GM18867 (cell line): ENCODE data around the gene FBXO31.
"Not testable (repeated sequence)": the region's sequence is repeated elsewhere in the genome, so short reads cannot be mapped to it uniquely, and the experiment has no call there.

Experiments
- ATAC-seq: cut with Tn5 transposase; IDR thresholded peaks from one replicate; pipeline ENCODE4 v1.9.1; 2021; ENCODE audit warnings: mild to moderate bottlenecking, moderate library complexity; ENCODE audit not compliant: unreplicated experiment

Gene FBXO31

DNA sequence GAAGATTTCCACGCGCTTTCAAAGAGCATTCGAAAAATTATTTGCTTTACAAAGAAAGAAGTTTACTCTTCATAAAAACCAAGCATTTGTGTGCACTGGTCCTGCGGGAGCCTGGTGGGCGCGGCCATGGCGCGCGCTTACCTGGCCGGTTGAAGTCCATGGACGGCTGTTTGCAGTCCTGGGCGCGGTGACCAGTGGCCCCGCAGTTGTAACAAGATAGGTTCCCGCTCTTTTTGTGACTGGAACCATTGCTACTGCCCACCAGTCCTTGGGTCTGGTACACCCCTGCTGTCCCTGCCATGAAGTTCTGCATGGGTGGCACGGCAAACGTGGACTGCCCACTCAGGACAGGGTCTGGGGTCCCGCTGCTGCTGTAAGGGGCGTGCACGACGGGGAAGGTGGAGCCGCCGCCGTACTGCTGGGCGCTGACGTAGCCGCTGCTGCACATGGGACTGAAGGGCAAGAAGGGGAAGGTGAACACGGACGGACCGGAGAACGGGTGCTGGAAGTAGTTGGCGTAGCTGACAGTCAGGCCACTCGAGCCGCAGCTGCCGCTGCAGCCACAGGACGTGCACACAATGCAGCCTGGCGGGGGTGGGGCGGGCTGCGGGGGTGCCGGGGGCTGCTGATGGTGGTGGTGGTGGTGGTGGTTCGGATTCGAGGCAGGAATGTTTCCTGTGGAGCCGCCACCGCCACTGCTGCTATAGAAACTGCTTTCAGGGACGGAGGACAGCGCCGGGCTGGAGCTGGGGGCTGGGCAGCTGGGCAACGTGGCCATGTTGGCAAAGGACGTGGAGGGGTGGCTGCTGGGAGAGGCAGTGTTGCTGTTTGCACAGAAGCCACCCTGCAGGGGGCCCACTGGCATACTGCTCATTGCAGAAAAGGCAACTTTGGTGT is 28.0 kb upstream of the FBXO31 start:
- no peak for ATAC-seq

DNA sequence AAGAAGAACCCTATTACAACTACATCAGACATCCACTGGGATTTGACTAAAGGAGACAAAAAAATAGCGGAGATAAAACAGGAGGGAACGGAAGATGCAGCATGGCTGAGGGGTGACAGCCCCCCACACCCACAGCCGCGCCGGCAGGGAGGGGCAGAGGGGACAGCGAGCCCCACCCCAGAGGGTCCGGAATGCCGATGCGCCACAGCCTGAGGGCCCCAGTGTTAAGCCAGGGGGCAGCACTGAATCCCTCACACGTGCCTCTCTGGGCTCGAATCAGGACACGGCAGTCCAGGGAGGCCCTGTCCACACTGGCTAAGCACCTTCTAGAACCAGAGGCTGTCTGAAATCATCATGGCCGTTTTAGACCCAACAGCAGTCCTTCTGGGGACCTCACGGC is 27.4 kb upstream of the FBXO31 start:
- no peak for ATAC-seq

DNA sequence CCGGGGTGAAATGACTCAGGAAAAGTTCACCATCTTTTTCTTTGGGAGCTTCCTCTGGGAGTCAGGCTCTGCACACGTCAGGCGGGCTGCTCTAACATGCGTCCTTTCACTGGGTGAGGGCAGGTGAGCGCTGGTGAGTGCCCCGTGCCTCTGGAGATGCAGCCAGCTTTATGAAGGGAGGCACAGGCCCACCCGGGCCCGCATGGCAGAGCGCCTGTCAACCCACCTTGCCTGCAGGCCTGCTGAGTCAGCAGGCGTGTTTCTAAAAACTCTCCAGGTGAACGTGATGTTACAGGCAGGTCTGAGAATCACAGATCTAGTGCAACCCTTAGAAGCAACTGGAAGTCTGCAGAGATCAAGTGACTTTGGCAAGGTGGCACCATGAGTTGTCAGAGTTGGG is 27.0 kb upstream of the FBXO31 start:
- ATAC-seq, result no peak

DNA sequence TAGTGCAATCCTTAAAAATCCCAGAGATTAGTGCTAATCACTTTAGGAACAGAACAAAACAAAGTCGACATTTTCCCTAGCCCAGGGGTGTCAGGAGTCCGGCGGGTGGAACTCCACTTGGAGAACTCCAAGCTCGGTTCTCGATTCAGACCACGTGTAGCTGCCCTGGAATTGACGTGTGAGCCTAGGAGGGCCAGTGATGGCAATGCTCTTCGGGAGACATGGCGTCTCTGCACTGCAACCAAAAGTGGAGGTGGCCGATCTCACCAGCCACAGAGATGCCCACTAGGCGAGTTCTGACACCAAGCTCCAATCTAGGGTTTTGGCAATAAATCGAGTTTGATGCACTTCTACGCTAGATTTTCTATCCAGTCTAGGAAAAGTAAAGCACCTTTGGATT is 26.2 kb upstream of the FBXO31 start:
- ATAC-seq, result no peak

DNA sequence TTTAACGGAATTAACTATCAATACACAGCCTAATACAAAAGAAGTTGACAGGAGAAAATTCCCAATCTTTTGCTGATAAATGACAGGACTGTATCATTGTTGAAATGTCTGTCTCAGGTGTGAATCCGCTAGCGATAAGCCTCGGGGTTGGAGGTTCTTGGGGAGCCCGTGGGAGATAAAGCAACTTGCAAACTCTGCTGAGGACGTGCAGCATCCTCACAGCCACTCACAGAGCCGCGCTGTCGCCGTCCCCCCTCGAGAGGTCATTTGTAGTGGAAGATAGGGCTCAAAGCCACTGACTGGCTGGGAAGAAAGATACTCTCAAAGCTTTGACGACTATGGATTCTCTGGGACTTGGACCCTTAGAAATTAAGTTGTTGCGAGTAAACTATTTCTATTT is 25.6 kb upstream of the FBXO31 start:
- no peak for ATAC-seq

DNA sequence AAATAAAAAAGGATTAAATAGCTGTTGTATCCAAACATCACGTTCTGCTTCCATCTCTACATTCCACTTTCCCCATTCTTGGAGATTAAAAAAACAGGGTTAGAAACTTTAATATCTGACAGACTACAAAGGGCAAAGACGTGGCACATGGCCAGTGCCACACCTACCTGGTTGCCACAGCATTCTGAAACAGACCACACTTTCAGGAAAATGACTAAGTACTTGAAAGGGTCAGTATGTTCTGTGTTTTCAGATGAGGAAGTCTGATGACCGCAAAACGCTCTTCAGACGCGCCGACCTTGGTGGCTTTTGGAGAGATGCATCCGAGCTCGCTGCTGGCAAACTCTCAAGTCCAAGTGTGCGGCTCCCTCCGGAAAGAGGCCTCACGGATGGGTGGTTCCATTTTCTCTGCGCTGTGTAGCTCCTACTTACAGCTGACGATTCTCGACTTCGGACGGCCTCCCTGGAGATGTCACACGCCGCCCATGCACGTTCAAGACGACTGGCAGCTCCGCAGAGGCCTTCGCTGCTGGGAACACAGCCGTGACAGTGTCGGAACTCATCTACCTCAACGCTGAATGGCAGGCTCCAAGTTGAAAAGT is 24.0 kb upstream of the FBXO31 start:
- peak; percentile 80 for ATAC-seq

DNA sequence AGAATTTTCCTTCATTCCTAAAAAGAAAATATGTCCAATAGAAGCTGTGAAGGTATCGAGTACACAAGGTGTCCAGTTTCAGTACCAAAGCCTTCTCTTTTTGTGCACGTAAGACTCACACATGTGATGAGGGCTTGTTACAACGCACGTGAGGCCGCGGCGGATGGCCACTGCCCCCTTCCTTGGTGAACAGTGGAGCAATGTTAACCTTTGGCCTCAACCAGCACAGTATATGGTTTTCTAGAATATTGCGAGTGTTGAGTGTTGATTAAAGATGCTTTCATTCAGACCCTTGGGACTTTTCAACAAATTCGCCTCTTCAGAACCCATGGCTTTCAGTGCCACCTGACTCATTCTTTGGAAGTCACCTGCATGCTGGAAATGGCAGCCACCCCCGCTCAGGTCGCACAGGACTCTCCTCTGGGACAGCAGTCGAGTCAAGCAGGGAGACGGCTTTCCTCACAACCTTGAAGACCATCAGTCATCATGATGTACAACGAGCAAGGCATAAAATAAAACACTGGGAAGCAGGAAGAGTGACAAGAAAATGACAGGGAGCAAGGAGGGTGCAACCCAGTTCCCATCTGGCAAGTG is 23.0 kb upstream of the FBXO31 start:
- no peak for ATAC-seq

DNA sequence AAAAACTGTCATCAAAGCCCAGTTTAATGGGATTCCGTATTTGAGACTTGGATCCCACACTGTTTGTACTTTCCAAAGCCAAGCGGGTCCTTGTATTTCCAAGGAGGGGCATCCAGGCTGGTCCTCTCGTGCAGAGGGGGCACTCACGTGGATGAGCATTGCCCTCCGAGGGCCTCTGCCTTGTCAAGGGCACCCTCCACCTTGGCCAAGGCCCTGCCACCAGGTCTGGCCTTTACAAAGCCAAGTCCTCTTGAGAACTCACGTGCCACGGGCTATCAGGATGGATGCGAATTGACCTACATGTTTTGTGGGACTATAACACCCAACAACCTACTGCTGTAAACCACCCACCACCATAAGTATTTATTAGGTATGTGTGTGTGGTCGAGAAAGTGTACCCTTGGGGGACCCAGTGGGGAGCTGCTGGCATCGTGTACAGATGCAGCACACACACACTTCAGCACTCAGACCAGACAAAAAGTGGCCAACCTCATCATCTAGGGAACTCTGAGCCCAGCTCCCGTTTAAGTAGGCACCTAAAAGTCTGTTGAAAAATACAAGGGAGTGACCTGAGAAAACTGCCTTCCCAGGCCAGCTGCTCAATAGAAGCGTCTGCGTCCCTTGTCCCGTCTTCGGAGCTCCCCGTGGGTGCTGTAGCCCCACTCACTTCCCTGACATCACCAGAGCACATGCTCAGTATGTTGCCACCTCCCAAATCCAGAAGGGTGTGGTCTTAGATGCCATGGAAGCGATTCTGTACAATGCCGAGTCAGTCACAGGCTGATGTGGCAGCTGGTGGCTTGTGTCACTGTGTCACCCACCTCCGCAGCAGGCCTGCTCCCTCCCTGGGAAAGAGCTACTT is 21.4 kb upstream of the FBXO31 start:
- ATAC-seq, result no peak

DNA sequence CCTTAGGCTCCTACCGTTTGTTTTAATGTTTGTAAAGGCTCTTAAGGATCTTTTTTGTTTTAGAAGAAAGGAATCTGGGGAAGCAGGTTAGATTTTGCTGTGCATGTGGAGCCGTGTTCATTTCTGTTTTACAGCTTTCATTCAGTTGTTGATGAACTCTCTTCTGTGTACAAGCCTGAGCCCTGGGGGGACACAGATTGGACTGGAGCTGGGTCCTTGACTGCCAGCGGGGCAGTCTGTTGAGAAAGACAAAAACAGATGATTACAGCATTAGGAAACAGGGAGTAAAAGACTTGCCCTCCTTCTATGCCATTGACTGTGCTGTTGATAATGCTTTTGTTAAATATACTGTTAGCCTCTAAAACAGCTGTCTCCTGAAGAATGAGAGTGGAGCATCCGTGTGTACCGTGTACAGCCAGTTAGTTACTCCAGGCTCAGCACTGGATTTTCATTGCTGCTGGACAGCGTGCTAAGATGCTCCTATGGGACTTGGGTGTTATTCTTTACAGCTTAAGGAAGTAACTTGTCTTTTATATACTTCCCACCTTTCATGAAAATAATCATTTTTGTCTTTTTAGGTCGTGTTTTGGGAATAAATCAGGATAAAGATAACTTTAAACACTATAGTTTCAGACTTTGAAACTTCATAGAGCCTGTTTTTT is 11.7 kb upstream of the FBXO31 start:
- ATAC-seq, result no peak

DNA sequence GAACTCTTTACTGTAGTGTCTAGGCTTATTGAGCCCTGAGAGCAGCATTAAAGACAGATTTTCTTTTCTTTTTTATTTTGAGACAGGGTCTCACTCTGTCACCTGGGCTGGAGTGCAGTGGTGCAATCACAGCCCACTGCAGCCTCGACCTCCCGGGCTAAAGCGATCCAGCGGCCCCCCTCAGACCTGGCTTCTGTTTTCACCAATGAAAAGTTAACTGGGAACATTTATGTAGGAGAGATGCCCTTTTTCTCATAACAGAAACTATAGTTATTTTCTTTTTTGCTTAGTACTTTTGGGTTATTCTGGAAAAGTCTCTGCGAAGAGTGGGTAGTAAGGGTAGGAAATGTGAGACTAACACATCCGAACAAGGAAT is 10.1 kb upstream of the FBXO31 start:
- no peak for ATAC-seq

DNA sequence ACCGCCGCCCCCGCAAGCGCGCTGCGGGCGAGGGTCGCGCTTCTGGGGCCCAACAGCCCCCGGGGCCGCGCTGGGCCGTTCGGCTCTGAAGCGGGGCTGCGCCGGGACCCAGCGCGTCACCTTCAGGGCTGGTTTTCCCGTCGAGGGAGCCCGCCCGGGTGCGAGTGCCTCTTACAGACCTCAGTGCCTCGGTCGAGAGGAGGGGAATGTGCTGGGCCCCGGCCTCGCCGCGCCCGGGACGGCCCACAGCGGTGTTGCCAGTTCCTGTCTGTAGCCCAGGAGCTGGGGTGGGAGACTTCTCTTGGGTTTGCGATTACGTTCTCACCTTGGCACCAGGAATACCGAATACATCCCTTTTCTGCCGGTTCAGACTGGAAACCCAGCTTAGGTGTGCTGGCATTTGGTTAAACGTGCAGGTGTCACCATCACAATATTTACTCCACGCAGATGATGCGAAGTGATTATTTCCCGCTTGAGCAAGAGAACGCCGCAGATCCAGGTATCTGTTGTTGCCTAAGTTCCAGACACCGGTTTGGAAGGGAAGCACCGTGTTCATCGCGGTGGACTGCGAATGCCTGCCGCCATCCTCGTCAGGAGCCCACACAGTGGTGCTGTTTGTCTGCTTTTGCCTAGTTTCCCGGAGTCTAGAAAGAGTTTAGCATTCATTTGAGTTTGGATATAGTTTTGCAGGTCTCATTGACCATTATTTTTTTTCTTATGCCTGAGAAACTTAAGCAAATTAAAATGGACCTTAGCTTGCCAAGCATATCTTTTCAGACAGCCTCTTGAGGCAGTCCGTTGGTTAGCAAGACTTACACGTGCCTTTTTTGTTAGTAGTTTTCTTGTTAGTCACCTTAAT is 9.5 kb upstream of the FBXO31 start:
- ATAC-seq, result no peak

DNA sequence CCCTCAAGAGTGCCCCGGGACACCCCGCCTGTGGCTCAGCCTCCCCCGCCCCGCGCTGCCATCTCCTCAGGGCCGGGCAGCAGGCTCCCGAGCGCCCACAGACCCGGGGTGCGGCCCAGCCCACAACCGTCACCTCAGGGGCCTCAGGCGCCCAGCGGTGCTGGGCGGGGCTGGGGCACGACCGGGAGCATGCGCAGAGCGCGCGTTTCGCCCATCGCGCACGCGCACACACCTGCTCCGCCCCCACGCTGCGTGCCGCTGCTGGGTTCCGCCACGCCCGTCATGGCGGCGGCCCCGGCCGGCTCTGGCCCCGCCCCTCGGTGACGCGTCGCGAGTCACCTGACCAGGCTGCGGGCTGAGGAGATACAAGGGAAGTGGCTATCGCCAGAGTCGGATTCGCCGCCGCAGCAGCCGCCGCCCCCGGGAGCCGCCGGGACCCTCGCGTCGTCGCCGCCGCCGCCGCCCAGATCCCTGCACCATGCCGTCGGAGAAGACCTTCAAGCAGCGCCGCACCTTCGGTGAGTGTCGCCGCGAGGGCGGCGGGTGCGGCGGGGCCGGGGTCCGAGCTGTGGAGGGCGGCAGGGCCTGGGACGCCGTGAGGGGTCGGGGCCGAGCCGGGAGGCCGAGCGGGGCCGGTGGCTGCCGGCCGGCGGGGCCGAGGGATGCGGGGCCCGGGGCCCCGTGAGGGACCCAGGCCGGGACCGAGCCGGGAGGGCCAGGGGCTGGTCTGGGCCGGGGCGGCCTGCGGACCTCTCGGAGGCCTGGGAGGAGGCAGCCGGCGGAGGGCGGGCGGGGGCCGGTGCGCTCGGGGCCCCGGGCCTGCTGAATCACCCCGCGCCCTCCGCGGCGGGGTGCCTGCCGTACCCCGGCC is 8.6 kb upstream of the FBXO31 start, which contains the start of gene MAP1LC3B:
Gene MAP1LC3B, plus strand, starts transcription at position 387 of the 871 bp plus-strand sequence. Its CDS starts 92 bp downstream, at position 479.
- peak; percentile 69 for ATAC-seq

DNA sequence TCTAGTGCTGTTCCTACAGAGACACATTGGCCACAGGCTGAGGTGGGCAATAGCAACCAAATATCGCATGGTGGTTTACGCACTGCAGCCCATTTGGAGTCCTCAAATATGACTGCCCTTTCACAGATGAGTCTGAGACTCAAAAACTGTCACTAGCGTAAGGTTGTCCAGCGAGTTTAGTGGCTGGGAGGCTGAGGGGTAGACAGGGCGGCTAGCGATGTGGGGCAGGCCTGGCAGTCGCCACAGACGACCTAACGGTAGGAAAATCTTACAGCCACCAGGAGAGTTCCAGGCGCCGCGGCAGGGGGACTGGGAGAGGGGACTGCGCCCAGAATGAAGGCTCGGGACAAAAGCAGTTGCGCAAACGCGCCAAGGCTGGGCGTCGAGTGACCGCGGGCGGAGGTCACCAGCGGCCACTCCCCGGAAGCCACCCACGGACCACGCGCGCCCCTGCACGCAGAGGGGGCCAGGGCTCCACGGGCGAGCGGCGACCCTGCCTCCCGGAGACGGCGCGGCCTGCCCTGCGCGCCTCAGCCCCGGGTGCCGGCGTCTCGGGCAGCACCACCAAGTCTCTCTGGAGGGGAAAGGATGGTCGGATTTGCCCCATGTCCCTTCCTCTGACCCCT is 7.9 kb upstream of the FBXO31 start:
- ATAC-seq, result no peak

DNA sequence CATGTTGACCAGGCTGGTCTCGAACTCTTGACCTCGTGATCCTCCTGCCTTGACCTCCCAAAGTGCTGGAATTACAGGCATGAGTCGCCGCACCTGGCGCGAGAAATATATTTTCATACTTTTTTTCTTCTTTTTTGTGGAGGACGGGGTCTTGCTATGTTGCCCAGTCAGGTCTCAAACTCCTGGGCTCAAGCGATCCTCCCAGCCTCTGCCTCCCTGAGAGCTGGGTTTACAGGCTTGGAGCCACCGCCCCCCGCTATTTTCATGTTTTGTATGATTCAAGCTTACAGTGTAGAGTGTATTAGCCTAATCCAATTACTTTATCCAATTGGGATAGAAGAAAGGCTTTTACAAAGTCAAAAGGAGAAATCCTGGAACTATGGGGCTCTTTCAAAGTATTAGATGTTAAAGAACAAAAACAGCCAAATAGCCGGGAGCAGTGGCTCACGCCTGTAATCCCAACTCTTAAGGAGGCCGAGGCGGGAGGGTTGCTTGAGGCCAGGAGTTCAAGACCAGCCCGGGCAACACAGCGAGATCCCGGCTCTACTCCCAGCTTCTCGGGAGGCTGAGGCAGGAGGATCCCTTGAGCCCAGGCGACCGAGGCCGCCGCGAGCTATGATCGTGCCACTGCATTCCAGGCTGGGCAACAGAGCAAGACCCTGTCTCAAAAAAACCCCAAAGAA is 7.2 kb upstream of the FBXO31 start:
- no peak for ATAC-seq

DNA sequence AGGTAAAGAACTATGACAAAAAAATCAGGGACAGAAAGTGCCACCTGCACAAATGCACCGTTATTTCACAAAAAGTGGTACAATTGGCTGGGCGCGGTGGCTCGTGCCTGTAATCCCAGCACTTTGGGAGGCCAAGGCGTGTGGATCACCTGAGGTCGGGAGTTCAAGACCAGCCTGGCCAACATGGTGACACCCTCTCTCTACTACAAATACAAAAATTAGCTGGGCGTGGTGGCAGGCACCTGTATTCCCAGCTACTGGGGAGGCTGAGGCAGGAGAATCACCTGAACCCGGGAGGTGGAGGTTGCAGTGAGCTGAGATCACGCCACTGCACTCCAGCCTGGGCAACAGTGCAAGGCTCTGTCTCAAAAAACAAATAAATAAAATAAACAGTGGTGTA is 6.3 kb upstream of the FBXO31 start:
- ATAC-seq, result not testable (repeated sequence)

DNA sequence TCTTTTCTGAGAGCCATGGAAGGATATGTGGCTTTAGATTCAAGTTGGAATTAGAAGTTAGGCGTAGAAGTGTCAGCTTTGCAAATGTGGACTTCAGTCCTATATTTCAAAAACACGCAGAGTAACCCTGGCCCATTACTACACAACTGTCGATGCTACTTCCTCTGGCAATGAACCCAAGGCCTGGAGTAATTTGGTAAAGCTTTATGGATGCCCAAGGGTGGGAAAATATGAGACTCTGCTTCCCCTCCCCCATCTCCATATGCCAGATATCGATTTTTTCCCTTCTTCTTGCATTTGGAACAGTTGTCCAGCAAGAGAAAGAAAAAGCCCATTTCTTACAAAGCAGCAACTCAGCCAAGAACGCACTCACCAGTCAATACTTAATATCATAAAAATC is 5.7 kb upstream of the FBXO31 start:
- no peak for ATAC-seq

DNA sequence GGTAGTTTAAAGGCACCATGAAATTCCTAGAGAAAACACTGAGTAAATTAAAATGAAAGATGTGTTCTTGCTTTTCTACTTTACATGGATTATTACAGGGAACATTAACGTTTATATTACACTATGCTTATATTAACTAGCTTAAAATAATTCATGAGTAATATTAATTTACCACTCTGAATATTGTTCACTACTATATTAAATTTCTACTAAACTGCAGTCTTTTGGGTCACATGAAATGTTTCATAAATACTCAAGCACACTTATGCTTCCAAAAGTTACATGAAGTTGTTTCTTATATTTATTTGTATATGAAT is 5.2 kb upstream of the FBXO31 start:
- no peak for ATAC-seq
